Effector memory CD8-positive, alpha-beta T cell (primary cell): Measurements from ENCODE around the gene MARCHF9.

ENCODE experiments used
- ATAC-seq: fragments of 150-1000 bp; cut with Tn5 transposase; replicated peaks from 2 replicates; pipeline ENCODE4 v1.10.0; 2021; ENCODE audit warnings: mild to moderate bottlenecking, moderate library complexity
- DNase-seq, 3 experiments: peaks; one replicate each; pipeline ENCODE4 v3.0.0; 2021
- H3K27ac Mint-ChIP-seq, 2 donors: one replicate each; pipeline ENCODE4 v1.8.0; 2022; ENCODE audit warnings: mild to moderate bottlenecking in 2 of 2, mixed read lengths in 2 of 2, moderate library complexity in 2 of 2
- H3K27me3 Mint-ChIP-seq, 2 donors: one replicate each; pipeline ENCODE4 v1.8.0; 2022; ENCODE audit warnings: mixed read lengths in 2 of 2
- H3K36me3 Mint-ChIP-seq: one replicate; pipeline ENCODE4 v1.8.0; 2022; ENCODE audit warnings: mild to moderate bottlenecking, moderate library complexity, mixed read lengths; ENCODE audit not compliant: insufficient read depth
- H3K4me1 Mint-ChIP-seq, 2 donors: one replicate each; pipeline ENCODE4 v1.8.0; 2022; ENCODE audit warnings: low read depth in 2 of 2, mixed read lengths in 2 of 2
- H3K4me3 Mint-ChIP-seq, 2 donors: one replicate each; pipeline ENCODE4 v1.8.0; 2022; ENCODE audit warnings: mild to moderate bottlenecking in 2 of 2, mixed read lengths in 2 of 2, moderate library complexity in 2 of 2
- H3K9me3 Mint-ChIP-seq, 2 donors: one replicate each; pipeline ENCODE4 v1.8.0; 2022; ENCODE audit warnings: mixed read lengths in 2 of 2

The MARCHF9 gene

GRCh38 chr12:57750561-57751431 lies 4.1 kb upstream of the MARCHF9 start:
- ATAC-seq (no peak), DNase-seq (no peak)
- Mint-ChIP-seq H3K27ac (peak overlapping the region; percentile 86 to 89), H3K27me3 (no peaks in the 10 kb centered on the region), H3K4me3 (peak overlapping the region; percentile 84 to 96), H3K36me3 (peaks cover 40% of the 10 kb centered on the region), H3K9me3 (no peaks in the 10 kb centered on the region), H3K4me1 (peaks cover 28 to 49% of the 10 kb centered on the region in 2 donors)

GRCh38 chr12:57751432-57751787 lies 3.5 kb upstream of the MARCHF9 start:
- peaks cover 31 to 49% of the 10 kb centered on the region in 2 donors for H3K4me1 Mint-ChIP-seq
- no peak for DNase-seq
- peak overlapping the region; percentile 84 to 96 for H3K4me3 Mint-ChIP-seq
- peaks cover 43% of the 10 kb centered on the region for H3K36me3 Mint-ChIP-seq
- peak overlapping the region; percentile 86 to 89 for H3K27ac Mint-ChIP-seq
- H3K27me3 Mint-ChIP-seq: no peaks in the 10 kb centered on the region
- no peaks in the 10 kb centered on the region for H3K9me3 Mint-ChIP-seq
- ATAC-seq: no peak

DNA sequence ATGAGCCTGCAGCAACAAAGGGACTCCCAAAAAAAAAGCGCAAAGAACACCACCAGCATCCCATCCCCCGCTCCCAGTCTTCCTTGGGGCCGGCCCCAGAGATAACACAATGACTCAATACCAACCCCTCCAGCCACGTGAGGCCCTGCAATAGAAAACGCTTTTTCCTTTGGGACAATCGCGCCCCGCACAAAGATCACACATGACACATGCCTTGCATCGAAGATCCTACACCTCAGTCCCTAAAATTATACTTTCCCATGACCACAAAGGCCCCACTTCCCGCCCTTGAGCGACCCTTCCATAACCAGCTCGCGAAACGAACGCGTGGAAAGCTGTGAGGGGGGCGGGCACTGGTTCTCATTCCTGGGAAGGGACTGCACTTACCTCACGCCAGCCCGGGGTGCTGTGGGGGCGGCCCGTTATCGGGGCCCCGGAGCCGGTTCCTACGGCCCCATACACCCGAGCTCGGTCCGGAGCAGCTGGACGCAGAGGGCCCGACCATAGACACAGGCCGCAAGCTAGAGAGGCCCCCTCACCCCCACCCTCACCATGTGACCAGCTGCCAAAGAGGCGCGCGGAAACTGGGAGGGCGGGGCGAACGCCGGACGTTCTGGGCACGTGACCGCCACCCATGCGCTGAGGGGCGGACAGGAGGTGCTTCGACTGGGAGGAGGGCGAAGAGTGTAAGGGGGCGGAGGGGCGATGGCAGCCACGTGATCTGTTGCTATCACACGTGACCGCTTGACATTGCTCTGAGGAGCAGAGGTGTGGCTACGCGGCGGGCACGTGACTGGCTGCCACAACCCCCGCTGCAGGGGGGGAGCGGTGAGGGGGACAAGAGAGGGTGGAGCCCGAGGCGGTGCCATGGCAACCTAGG lies 2.9 kb upstream of the MARCHF9 start, which contains the start of gene CDK4:
TSS of gene CDK4 (minus strand) at position 523 of the 880 bp plus-strand sequence. CDS start 593 bp downstream, outside the sequence.
- H3K4me3 Mint-ChIP-seq: peak within 1 kb of the TSS; percentile 84 to 96
- peaks cover 36 to 55% of the 10 kb centered on the region in 2 donors for H3K4me1 Mint-ChIP-seq
- ATAC-seq: peak; percentile 79
- H3K36me3 Mint-ChIP-seq: peaks cover 41% of the 10 kb centered on the region
- H3K27me3 Mint-ChIP-seq: no peaks in the 10 kb centered on the region
- H3K27ac Mint-ChIP-seq: peak within 1 kb of the TSS; percentile 86 to 89
- H3K9me3 Mint-ChIP-seq: no peaks in the 10 kb centered on the region
- DNase-seq: peak; percentile 98 to 99 (median 99)

DNA sequence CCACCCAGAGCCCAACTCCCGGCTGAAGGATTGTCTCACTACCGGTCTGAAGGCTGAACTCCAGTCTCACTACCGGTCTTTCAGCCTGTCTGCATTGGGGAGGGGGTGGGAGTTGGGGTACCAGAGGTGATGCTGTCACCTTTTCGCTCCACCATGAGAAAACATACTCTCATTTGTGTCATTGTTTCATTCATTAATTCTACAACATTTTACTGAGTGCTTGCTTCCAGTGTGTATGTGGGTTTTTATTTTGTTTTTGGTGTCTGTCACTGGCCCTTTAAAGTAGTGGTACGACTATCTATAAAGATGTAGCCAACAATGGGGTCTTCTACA lies 2.3 kb upstream of the MARCHF9 start:
- Mint-ChIP-seq H3K4me3 (peak overlapping the region; percentile 84 to 96), H3K36me3 (peaks cover 39% of the 10 kb centered on the region), H3K9me3 (no peaks in the 10 kb centered on the region), H3K4me1 (peaks cover 37 to 57% of the 10 kb centered on the region in 2 donors), H3K27me3 (no peaks in the 10 kb centered on the region), H3K27ac (peak overlapping the region; percentile 86 to 89)
- no peak for ATAC-seq
- DNase-seq: no peak

DNA sequence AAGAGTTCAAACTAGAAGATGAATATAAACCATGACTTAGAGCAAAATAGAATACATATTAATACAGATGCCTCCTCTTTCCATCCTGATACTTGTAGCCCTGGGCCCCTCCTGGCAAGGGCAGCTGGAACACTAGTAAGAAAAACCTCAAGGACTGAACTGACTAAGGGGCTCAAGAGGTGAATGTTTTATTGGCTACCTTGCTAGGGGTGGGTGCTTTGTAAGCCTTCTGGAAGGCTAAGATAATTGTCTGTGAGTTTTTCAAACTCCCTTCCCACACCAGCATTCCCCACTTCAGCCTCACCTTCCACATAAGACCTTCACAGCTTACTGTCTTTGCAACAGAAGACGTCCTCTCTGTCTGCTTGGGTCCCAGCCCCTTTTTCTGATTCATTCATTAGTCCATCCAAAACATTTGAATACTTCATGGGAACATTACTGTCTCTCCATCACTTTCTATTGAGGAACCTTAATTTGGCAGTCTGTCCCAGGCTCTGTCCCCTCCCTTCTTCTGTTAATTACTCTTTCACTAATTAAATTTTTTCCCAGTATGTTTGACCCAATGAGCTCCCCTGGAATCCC lies 1.1 kb upstream of the MARCHF9 start:
- no peak for ATAC-seq
- H3K4me3 Mint-ChIP-seq: peak overlapping the region; percentile 82 to 86
- DNase-seq: no peak
- no peaks in the 10 kb centered on the region for H3K9me3 Mint-ChIP-seq
- peaks cover 32% of the 10 kb centered on the region for H3K36me3 Mint-ChIP-seq
- peak overlapping the region; percentile 86 to 89 for H3K27ac Mint-ChIP-seq
- peaks cover 37 to 57% of the 10 kb centered on the region in 2 donors for H3K4me1 Mint-ChIP-seq
- H3K27me3 Mint-ChIP-seq: no peaks in the 10 kb centered on the region

- DNase-seq (no peak), ATAC-seq (no peak)
- Mint-ChIP-seq H3K4me3 (peak overlapping the region; percentile 85), H3K36me3 (peaks cover 29% of the 10 kb centered on the region), H3K4me1 (peaks cover 45 to 66% of the 10 kb centered on the region in 2 donors), H3K27me3 (no peaks in the 10 kb centered on the region), H3K27ac (no peak overlapping the region), H3K9me3 (no peaks in the 10 kb centered on the region)
These were observed 221 bp downstream of the MARCHF9 start for GRCh38 chr12:57755194-57755453.

GRCh38 chr12:57755454-57756372 lies 810 bp downstream of the MARCHF9 start:
- peak overlapping the region; percentile 80 to 88 for H3K27ac Mint-ChIP-seq
- H3K4me1 Mint-ChIP-seq: peaks cover 42 to 62% of the 10 kb centered on the region in 2 donors
- no peaks in the 10 kb centered on the region for H3K9me3 Mint-ChIP-seq
- peaks cover 29% of the 10 kb centered on the region for H3K36me3 Mint-ChIP-seq
- peak overlapping the region; percentile 85 for H3K4me3 Mint-ChIP-seq
- ATAC-seq: peak; percentile 13
- no peaks in the 10 kb centered on the region for H3K27me3 Mint-ChIP-seq
- peak; percentile 43 to 53 (median 44) for DNase-seq

- peaks cover 36 to 54% of the 10 kb centered on the region in 2 donors for H3K4me1 Mint-ChIP-seq
- no peaks in the 10 kb centered on the region for H3K9me3 Mint-ChIP-seq
- ATAC-seq: peak; percentile 16
- DNase-seq: peak; percentile 59 to 69 (median 63)
- no peaks in the 10 kb centered on the region for H3K27me3 Mint-ChIP-seq
- H3K27ac Mint-ChIP-seq: peak overlapping the region; percentile 80 to 88
- H3K4me3 Mint-ChIP-seq: peak overlapping the region; percentile 85
- peaks cover 29% of the 10 kb centered on the region for H3K36me3 Mint-ChIP-seq
These were observed 1.8 kb downstream of the MARCHF9 start for GRCh38 chr12:57756406-57757341.

DNA sequence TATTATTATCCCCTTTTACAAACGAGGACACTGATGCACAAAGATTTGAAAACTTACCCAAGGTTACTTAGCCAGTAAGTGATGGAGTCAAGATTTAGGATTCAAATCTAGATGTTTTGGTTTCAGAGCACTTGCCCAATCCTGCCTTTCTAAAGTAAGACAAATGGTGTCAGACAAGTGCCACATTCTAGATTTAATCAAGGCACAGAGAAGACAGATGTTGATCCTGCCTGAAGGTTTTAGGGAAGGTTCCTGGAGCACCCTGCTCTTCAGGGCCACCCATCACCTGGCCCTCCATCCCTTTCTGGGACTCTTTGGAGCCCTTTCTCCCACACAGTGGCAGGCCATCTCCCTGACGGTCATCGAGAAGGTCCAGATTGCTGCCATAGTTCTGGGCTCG lies 2.9 kb downstream of the MARCHF9 start:
- peaks cover 31 to 43% of the 10 kb centered on the region in 2 donors for H3K4me1 Mint-ChIP-seq
- no peaks in the 10 kb centered on the region for H3K27me3 Mint-ChIP-seq
- H3K36me3 Mint-ChIP-seq: peaks cover 18% of the 10 kb centered on the region
- H3K4me3 Mint-ChIP-seq: no peak overlapping the region
- ATAC-seq (no peak), DNase-seq (no peak)
- H3K9me3 Mint-ChIP-seq: no peaks in the 10 kb centered on the region
- H3K27ac Mint-ChIP-seq: no peak overlapping the region

DNA sequence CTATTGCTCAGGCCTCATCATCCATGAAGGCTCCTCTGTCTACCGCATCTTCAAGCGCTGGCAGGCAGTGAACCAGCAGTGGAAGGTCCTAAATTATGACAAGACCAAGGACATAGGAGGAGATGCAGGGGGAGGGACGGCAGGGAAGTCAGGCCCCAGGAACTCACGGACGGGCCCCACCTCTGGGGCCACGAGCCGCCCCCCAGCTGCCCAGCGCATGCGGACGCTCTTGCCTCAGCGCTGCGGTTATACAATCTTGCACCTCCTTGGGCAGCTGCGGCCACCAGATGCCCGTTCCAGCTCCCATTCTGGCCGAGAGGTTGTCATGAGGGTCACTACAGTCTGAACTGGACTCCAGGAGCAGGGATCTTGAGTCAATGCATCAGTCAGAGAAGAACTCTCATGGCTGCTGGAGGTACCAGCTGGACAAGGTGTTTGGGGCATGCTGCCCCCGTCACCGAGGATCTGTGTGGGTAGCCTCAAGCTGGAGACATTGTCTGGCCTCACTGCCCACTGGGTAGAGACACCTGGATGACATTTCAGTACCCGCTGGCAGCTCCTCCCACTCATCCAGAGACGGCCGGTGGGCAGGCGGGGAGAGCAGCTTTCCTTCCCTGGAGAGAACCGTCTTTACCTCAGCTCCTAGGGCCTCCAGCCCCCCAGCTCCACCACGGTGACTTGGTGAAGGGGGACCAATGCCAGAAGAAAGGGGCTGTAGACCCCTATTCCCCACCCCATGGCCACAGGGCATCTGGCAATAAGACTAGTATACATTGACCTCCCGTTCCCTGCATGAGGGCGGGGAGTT lies 3.9 kb downstream of the MARCHF9 start:
- H3K36me3 Mint-ChIP-seq: peaks cover 16% of the 10 kb centered on the region
- H3K27ac Mint-ChIP-seq: no peak overlapping the region
- peaks cover 7 to 9% of the 10 kb centered on the region in 2 donors for H3K27me3 Mint-ChIP-seq
- DNase-seq: no peak
- ATAC-seq: no peak
- H3K4me1 Mint-ChIP-seq: peaks cover 29 to 34% of the 10 kb centered on the region in 2 donors
- no peaks in the 10 kb centered on the region for H3K9me3 Mint-ChIP-seq
- H3K4me3 Mint-ChIP-seq: peak overlapping the region in 1 of 2 donors; percentile 17

DNA sequence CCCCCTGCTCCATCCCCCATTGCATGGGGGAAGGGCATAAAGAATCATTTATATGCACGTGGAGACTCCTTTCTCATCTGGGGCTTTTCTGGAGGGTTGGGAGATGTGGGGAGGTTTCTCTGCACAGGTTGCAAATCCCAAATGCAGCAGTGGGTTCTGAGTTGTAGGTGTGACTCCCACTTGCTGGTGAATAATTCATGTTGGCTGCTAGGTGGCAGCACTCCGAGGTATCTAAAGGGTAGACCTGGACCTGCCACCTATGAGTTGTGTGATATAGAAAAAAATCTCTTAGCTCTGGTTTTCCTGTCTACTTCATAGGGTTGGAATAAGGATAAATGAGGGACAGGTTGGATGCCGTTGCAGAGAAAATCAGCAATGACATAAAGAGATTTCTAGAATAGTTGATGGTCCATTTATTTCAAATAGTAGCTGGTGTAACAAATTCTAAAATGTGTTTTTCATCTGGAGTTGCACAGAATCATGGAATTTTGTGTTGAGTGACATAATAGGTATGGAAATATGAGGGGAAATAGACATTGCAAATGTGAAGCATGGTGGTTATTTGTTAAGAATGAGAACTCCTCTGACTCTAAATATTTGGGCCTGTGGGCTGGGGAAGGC lies 4.6 kb downstream of the MARCHF9 start:
- DNase-seq (no peak), ATAC-seq (peak; percentile 20)
- Mint-ChIP-seq H3K4me1 (peaks cover 27% of the 10 kb centered on the region in 2 donors), H3K4me3 (no peak overlapping the region), H3K9me3 (no peaks in the 10 kb centered on the region), H3K36me3 (peaks cover 16% of the 10 kb centered on the region), H3K27ac (no peak overlapping the region), H3K27me3 (peaks cover 14 to 16% of the 10 kb centered on the region in 2 donors)
